ENCODE measurements around the gene SRSF8.
"Not testable (repeated sequence)": the region's sequence is repeated elsewhere in the genome, so short reads cannot be mapped to it uniquely, and the experiment has no call there.

Gene SRSF8

GRCh38 chr11:95098826-95099225 is 32.1 kb downstream of the SRSF8 start:
- H3K36me3 Mint-ChIP-seq (ENCODE audit: low read depth), result peaks cover 44% of the 10 kb centered on the region
- H3K27ac Mint-ChIP-seq, result no peak overlapping the region
- peaks cover 66% of the 10 kb centered on the region for H3K4me1 Mint-ChIP-seq (ENCODE audit: low read depth)

DNA sequence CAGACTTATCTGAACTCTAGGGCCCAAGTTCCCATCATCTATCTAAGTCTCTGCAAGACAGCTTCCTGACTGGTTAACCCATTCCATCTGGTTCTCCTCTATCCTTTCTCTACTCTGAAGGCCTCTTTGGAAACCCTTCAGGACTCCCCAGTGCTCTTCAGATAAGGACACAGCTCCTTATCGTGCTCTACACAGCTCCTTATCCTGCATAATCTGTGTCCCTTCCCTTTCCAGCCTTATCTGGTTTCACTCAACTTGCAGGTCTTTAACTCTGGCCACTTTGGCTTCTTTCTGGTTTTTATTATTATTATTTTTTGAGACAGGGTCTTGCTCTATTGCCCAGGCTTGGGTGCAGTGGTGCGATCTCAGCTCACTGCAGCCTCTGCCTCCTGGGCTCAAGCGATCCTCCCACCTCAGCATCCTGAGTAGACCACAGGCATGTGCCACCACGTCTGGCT is 33.5 kb downstream of the SRSF8 start:
- Mint-ChIP-seq H3K27ac (no peak overlapping the region), H3K27me3 (no peaks in the 10 kb centered on the region)

More at GRCh38 chr11:95098826-95099225, 32.1 kb downstream of the SRSF8 start:
- Mint-ChIP-seq H3K9me3 (no peaks in the 10 kb centered on the region), H3K27me3 (no peaks in the 10 kb centered on the region), H3K4me3 (no peak overlapping the region)

DNA sequence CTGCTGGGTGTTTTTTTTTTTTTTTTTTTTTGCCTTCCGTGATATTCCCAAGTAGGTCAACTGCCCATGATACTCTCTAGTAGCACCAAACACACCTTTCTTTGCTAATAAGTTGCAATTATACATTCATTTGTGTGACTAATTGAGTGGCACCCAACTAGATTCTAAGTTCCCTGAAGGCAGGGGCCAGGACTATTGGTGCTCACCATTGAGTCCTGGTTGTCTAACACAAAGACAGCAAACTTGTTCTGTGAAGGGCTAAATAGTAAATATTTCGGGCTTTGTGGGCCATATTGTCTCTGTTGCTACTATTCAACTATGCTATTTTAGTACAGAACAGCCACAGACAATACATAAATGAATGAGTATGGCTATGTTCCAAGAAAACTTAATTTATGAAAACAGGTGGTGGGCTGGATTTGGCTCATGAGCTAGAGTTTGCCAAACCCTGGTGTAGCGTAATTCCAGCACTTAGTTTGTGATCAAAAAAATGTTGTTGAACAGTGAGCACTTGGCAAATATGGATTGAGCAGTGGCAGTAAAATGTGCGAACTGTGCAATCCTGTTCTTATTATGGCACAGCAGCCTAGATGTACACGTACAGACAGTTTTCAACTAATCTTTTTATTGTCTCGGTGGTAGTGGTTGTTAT is 34.3 kb downstream of the SRSF8 start:
- Mint-ChIP-seq H3K4me3 (no peak overlapping the region), H3K27me3 (no peaks in the 10 kb centered on the region), H3K9me3 (no peaks in the 10 kb centered on the region), H3K4me1 (ENCODE audit: low read depth) (peaks cover 45% of the 10 kb centered on the region), H3K36me3 (ENCODE audit: low read depth) (peaks cover 41% of the 10 kb centered on the region), H3K27ac (no peak overlapping the region)

More for the DNA sequence above, 33.5 kb downstream of the SRSF8 start:
- H3K9me3 Mint-ChIP-seq, result no peaks in the 10 kb centered on the region
- peaks cover 52% of the 10 kb centered on the region for H3K4me1 Mint-ChIP-seq (ENCODE audit: low read depth)
- H3K36me3 Mint-ChIP-seq (ENCODE audit: low read depth), result peaks cover 41% of the 10 kb centered on the region
- no peak overlapping the region for H3K4me3 Mint-ChIP-seq

- Mint-ChIP-seq H3K27me3 (no peaks in the 10 kb centered on the region), H3K27ac (no peak overlapping the region), H3K4me1 (ENCODE audit: low read depth) (peaks cover 45% of the 10 kb centered on the region), H3K4me3 (no peak overlapping the region), H3K36me3 (ENCODE audit: low read depth) (peaks cover 48% of the 10 kb centered on the region), H3K9me3 (no peaks in the 10 kb centered on the region)
Measured at GRCh38 chr11:95101935-95102334, 35.2 kb downstream of the SRSF8 start.

DNA sequence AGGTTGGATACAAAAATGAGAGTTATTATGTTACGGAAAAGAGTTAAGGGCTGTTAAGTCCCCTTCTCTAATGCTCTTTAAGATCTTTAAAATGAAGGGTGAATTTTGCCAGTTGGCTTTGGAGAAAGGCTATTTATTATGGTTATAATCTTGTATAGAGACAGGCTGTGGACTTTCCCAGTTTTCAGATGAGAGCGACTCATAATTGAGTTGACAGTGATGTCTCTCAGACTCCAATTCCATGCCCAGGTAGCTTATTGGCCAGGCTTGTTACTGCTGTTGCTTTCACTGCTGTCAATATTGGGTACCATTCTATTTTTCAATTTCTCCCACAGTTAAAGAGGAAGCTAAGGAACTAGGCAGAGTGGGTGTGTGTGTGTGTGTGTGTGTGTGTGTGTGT is 36.0 kb downstream of the SRSF8 start:
- H3K27me3 Mint-ChIP-seq, result no peaks in the 10 kb centered on the region
- peaks cover 44% of the 10 kb centered on the region for H3K4me1 Mint-ChIP-seq (ENCODE audit: low read depth)
- no peak overlapping the region for H3K27ac Mint-ChIP-seq
- H3K9me3 Mint-ChIP-seq, result no peaks in the 10 kb centered on the region
- no peak overlapping the region for H3K4me3 Mint-ChIP-seq
- peaks cover 41% of the 10 kb centered on the region for H3K36me3 Mint-ChIP-seq (ENCODE audit: low read depth)

DNA sequence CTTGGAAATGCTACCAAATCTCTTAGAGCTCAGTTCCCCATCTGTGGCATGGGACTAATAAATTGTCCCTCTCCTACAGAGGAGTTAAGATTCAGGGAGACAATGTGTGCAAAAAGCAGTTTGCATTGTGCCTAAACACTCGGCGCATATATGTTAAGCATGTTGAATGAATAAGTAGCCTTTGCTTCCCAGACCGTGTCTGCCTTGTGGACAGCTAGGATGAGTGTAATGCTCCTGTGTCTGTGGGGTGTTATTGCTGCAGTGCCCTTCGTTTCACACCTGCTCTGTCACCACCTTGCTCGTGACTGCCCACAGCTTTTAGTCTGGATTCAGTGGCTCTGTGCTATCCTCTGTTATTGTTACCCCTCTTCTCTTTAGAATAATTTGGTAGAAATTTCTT is 37.0 kb downstream of the SRSF8 start:
- H3K4me3 Mint-ChIP-seq, result no peak overlapping the region
- H3K9me3 Mint-ChIP-seq, result no peaks in the 10 kb centered on the region
- no peak overlapping the region for H3K27ac Mint-ChIP-seq
- H3K36me3 Mint-ChIP-seq (ENCODE audit: low read depth), result peaks cover 39% of the 10 kb centered on the region
- H3K4me1 Mint-ChIP-seq (ENCODE audit: low read depth), result peaks cover 42% of the 10 kb centered on the region
- no peaks in the 10 kb centered on the region for H3K27me3 Mint-ChIP-seq

- Mint-ChIP-seq H3K36me3 (ENCODE audit: low read depth) (peaks cover 40% of the 10 kb centered on the region), H3K4me3 (no peak overlapping the region), H3K27me3 (no peaks in the 10 kb centered on the region), H3K9me3 (no peaks in the 10 kb centered on the region), H3K27ac (no peak overlapping the region), H3K4me1 (ENCODE audit: low read depth) (peaks cover 44% of the 10 kb centered on the region)
Measured at GRCh38 chr11:95104121-95104830, 37.6 kb downstream of the SRSF8 start.

DNA sequence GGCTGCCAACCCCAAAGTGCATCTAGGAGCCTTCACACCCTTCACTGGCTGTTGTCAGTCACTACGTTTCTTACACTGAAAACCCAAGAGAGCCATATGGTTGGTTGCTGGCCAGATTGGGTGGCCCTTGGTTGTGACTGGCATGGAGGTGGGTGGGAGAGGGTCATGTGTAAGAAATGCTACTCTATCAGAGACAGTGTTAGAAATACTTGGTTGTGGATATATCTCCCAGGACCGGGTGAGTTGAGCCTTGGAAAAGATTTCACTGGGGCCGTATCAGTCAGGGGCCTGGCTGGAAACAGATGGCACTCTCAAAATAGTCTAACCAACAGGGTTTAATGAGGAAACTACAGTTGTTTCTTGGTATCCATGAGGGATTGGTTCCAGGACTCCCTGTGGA is 38.1 kb downstream of the SRSF8 start:
- Mint-ChIP-seq H3K4me1 (ENCODE audit: low read depth) (peaks cover 44% of the 10 kb centered on the region), H3K27ac (no peak overlapping the region), H3K27me3 (no peaks in the 10 kb centered on the region), H3K4me3 (no peak overlapping the region), H3K9me3 (no peaks in the 10 kb centered on the region), H3K36me3 (ENCODE audit: low read depth) (peaks cover 44% of the 10 kb centered on the region)

- peaks cover under 1% of the 10 kb centered on the region for H3K9me3 Mint-ChIP-seq
- H3K36me3 Mint-ChIP-seq (ENCODE audit: low read depth), result peaks cover 34% of the 10 kb centered on the region
- H3K27ac Mint-ChIP-seq, result peak overlapping the region; percentile 78
- H3K27me3 Mint-ChIP-seq, result no peaks in the 10 kb centered on the region
- peaks cover 30% of the 10 kb centered on the region for H3K4me1 Mint-ChIP-seq (ENCODE audit: low read depth)
- H3K4me3 Mint-ChIP-seq, result peak overlapping the region; percentile 41
Measured at GRCh38 chr11:95108159-95108611, 41.5 kb downstream of the SRSF8 start.

- peaks cover 34% of the 10 kb centered on the region for H3K36me3 Mint-ChIP-seq (ENCODE audit: low read depth)
- H3K27me3 Mint-ChIP-seq, result no peaks in the 10 kb centered on the region
- H3K4me3 Mint-ChIP-seq, result no peak overlapping the region
- peaks cover 3% of the 10 kb centered on the region for H3K9me3 Mint-ChIP-seq
- H3K4me1 Mint-ChIP-seq (ENCODE audit: low read depth), result peaks cover 30% of the 10 kb centered on the region
- H3K27ac Mint-ChIP-seq, result no peak overlapping the region
Measured at GRCh38 chr11:95108671-95109551, 42.2 kb downstream of the SRSF8 start.

- not testable (repeated sequence) for H3K27ac Mint-ChIP-seq, H3K9me3 Mint-ChIP-seq, H3K27me3 Mint-ChIP-seq, H3K4me3 Mint-ChIP-seq
- Mint-ChIP-seq H3K36me3 (ENCODE audit: low read depth) (peaks cover 29% of the 10 kb centered on the region), H3K4me1 (ENCODE audit: low read depth) (peaks cover 25% of the 10 kb centered on the region)
Measured at GRCh38 chr11:95111471-95111870, 44.8 kb downstream of the SRSF8 start.

DNA sequence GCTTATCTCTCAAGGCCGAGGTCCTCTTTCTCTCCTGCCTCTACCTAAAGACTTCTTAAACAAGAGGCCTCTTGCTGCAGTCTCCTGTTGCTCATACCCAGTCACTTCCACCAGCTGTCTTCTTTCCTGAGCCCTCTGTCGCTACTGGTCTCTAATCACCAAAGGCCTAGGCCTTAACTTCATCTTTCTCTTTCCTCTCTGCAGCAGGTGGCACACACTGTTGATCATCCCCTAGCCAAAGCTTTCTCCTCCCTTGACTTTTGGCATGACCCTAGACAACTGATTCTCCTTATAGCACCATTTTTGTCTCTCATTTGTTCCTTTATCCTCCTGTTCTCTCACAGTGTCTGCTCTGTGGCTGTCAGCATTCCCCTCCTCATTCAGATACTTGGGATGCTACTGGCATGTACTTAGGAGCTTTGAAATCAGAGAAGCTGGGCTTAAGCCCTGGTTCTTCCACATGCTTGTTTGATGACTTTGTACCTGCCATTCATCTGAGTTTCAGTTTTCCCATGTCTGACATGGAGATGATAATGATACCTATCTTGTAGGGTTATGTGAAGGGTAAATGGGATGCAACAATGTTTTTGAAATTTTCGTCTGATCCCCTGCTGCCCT is 45.3 kb downstream of the SRSF8 start:
- H3K4me3 Mint-ChIP-seq, result no peak overlapping the region
- no peak overlapping the region for H3K27ac Mint-ChIP-seq
- peaks cover 27% of the 10 kb centered on the region for H3K36me3 Mint-ChIP-seq (ENCODE audit: low read depth)
- no peaks in the 10 kb centered on the region for H3K27me3 Mint-ChIP-seq
- H3K4me1 Mint-ChIP-seq (ENCODE audit: low read depth), result peaks cover 19% of the 10 kb centered on the region
- H3K9me3 Mint-ChIP-seq, result peaks cover 3% of the 10 kb centered on the region

DNA sequence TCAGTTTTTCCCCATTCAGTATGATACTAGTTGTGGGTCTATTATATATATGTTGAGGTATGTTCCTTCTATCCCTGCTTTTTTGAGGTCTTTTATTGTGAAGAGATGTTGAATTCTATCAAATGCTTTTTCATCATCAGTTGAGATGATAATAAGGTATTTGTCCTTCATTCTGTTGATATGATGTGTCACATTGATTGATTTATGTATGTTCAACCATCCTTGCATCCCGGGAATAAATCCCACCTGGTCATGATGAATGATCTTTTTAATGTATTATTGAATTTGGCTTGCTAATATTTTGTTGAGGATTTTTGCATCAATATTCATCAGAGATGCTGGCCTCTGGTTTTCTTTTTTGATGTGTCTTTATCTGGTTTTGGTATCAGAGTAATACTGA is 48.9 kb downstream of the SRSF8 start:
- Mint-ChIP-seq H3K4me3 (no peak overlapping the region), H3K4me1 (ENCODE audit: low read depth) (peaks cover 9% of the 10 kb centered on the region), H3K27ac (no peak overlapping the region), H3K27me3 (no peaks in the 10 kb centered on the region), H3K9me3 (peaks cover 3% of the 10 kb centered on the region), H3K36me3 (ENCODE audit: low read depth) (peaks cover 14% of the 10 kb centered on the region)

DNA sequence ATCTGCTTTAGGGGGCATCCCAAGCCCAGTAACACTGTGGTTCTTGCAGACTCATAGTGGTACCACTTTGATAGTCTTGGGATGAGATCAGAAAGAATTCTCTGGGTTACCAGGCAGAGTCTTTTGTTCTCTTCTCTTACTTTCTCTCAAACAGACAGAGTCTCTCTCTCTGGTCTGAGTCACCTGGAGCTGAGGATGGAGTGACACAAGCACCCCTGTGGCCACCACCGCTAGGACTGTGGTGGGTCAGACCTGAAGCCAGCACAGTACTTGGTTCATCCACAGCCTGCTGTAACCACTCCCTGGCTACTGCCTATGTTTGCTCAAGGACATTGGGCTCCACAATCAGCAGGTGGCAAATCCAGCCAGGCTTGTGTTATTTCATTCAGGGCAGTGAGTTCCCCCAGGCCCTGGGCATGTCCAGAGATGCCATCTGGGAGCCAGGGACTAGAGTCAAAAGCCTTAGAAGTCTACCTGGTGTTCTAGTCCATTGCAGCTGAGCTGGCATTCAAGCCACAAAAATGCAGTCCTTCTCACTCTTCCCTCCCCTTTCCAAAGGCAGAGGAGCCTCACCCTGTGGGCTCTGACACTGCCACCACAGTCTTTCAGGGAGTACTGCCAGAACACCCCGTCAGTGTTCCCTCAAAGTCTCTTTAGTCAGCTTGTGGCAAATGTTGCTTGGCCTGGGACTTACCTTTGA is 52.8 kb downstream of the SRSF8 start:
- Mint-ChIP-seq H3K4me1 (ENCODE audit: low read depth) (peaks cover 9% of the 10 kb centered on the region), H3K36me3 (ENCODE audit: low read depth) (peaks cover 14% of the 10 kb centered on the region), H3K4me3 (no peak overlapping the region), H3K27me3 (no peaks in the 10 kb centered on the region), H3K27ac (no peak overlapping the region), H3K9me3 (no peaks in the 10 kb centered on the region)
